Measurements from ENCODE around the gene PDE1A. TPM values are rescaled to one million over a fixed set of nuclear protein-coding genes. Genes with fewer than 3 reads are reported as not detected.

PDE1A gene
- total RNA-seq, 3 donors from 2014 or later (not counting 1 experiment from before 2014, with no cell fraction given) = not detected

GRCh38 chr2:182446087-182446486 is 19.3 kb upstream of the PDE1A start:
- no peak for DNase-seq
- no peak for TF ChIP-seq CTCF (IDR thresholded peaks at IDR 0.05)
- Histone ChIP-seq H3K4me1 (ENCODE audit: control insufficient read depth, insufficient read depth, low read length) (no peaks in the 10 kb centered on the region), H3K36me3 (ENCODE audit: control insufficient read depth, insufficient read depth, low read length) (no peaks in the 10 kb centered on the region), H3K27me3 (ENCODE audit: control insufficient read depth, insufficient read depth, low read length) (no peaks in the 10 kb centered on the region), H3K27ac (ENCODE audit: low read length) (no peak overlapping the region), H3K9me3 (ENCODE audit: control insufficient read depth, insufficient read depth, low read length) (no peaks in the 10 kb centered on the region), H3K4me3 (ENCODE audit: low read length) (no peak overlapping the region)
- H3K4me1 Mint-ChIP-seq = no peaks in the 10 kb centered on the region
- H3K27ac Mint-ChIP-seq = no peak overlapping the region
- intact Hi-C loops (cut with micrococcal nuclease) = no loop called here
- no peak for ATAC-seq
- peaks cover 9 to 11% of the 10 kb centered on the region in 2 donors for H3K9me3 Mint-ChIP-seq
- no peak overlapping the region for H3K4me3 Mint-ChIP-seq
- no peaks in the 10 kb centered on the region for H3K27me3 Mint-ChIP-seq (ENCODE audit: low read depth in 2 of 2)
- no peaks in the 10 kb centered on the region for H3K36me3 Mint-ChIP-seq

- ATAC-seq = no peak
- H3K36me3 Mint-ChIP-seq = no peaks in the 10 kb centered on the region
- H3K9me3 ChIP-seq (ENCODE audit: control insufficient read depth, insufficient read depth, low read length) = no peaks in the 10 kb centered on the region
- H3K36me3 ChIP-seq (ENCODE audit: control insufficient read depth, insufficient read depth, low read length) = no peaks in the 10 kb centered on the region
- no peak overlapping the region for H3K27ac Mint-ChIP-seq
- H3K27me3 ChIP-seq (ENCODE audit: control insufficient read depth, insufficient read depth, low read length) = no peaks in the 10 kb centered on the region
- 100% methylated on average over 1 of the region's 4 CpGs for WGBS (ENCODE audit: insufficient coverage)
- peaks cover 12 to 14% of the 10 kb centered on the region in 2 donors for H3K9me3 Mint-ChIP-seq
- H3K27me3 Mint-ChIP-seq (ENCODE audit: low read depth in 2 of 2) = no peaks in the 10 kb centered on the region
- no peaks in the 10 kb centered on the region for H3K4me1 Mint-ChIP-seq
- DNase-seq = no peak
- intact Hi-C loops (cut with micrococcal nuclease) = no loop called here
- TF ChIP-seq CTCF (IDR thresholded peaks at IDR 0.05) = no peak
- H3K27ac ChIP-seq (ENCODE audit: low read length) = no peak overlapping the region
- no peaks in the 10 kb centered on the region for H3K4me1 ChIP-seq (ENCODE audit: control insufficient read depth, insufficient read depth, low read length)
- no peak overlapping the region for H3K4me3 Mint-ChIP-seq
- H3K4me3 ChIP-seq (ENCODE audit: low read length) = no peak overlapping the region
These were observed 18.6 kb upstream of the PDE1A start for GRCh38 chr2:182445391-182445965.

GRCh38 chr2:182444806-182445205 is 18.0 kb upstream of the PDE1A start:
- H3K36me3 ChIP-seq (ENCODE audit: control insufficient read depth, insufficient read depth, low read length) = no peaks in the 10 kb centered on the region
- H3K4me3 ChIP-seq (ENCODE audit: low read length) = no peak overlapping the region
- H3K4me1 ChIP-seq (ENCODE audit: control insufficient read depth, insufficient read depth, low read length) = no peaks in the 10 kb centered on the region
- no peaks in the 10 kb centered on the region for H3K27me3 Mint-ChIP-seq (ENCODE audit: low read depth in 2 of 2)
- H3K9me3 Mint-ChIP-seq = peaks cover 11 to 12% of the 10 kb centered on the region in 2 donors
- no peaks in the 10 kb centered on the region for H3K36me3 Mint-ChIP-seq
- 100% methylated on average over 1 of the region's 2 CpGs for WGBS (ENCODE audit: insufficient coverage)
- no peak overlapping the region for H3K4me3 Mint-ChIP-seq
- no peaks in the 10 kb centered on the region for H3K4me1 Mint-ChIP-seq
- no peaks in the 10 kb centered on the region for H3K9me3 ChIP-seq (ENCODE audit: control insufficient read depth, insufficient read depth, low read length)
- TF ChIP-seq CTCF (IDR thresholded peaks at IDR 0.05) = no peak
- ATAC-seq (no peak), DNase-seq (no peak)
- H3K27ac ChIP-seq (ENCODE audit: low read length) = no peak overlapping the region
- intact Hi-C loops (cut with micrococcal nuclease) = no loop called here
- H3K27ac Mint-ChIP-seq = no peak overlapping the region
- no peaks in the 10 kb centered on the region for H3K27me3 ChIP-seq (ENCODE audit: control insufficient read depth, insufficient read depth, low read length)

- Histone ChIP-seq H3K4me3 (ENCODE audit: low read length) (no peak overlapping the region), H3K4me1 (ENCODE audit: control insufficient read depth, insufficient read depth, low read length) (no peaks in the 10 kb centered on the region), H3K9me3 (ENCODE audit: control insufficient read depth, insufficient read depth, low read length) (no peaks in the 10 kb centered on the region), H3K36me3 (ENCODE audit: control insufficient read depth, insufficient read depth, low read length) (no peaks in the 10 kb centered on the region), H3K27ac (ENCODE audit: low read length) (no peak overlapping the region), H3K27me3 (ENCODE audit: control insufficient read depth, insufficient read depth, low read length) (no peaks in the 10 kb centered on the region)
- H3K36me3 Mint-ChIP-seq = no peaks in the 10 kb centered on the region
- H3K27me3 Mint-ChIP-seq (ENCODE audit: low read depth in 2 of 2) = no peaks in the 10 kb centered on the region
- no peak overlapping the region for H3K27ac Mint-ChIP-seq
- intact Hi-C loops (cut with micrococcal nuclease) = no loop called here
- TF ChIP-seq CTCF (IDR thresholded peaks at IDR 0.05) = no peak
- ATAC-seq = no peak
- DNase-seq = no peak
- H3K9me3 Mint-ChIP-seq = peaks cover 13% of the 10 kb centered on the region in 2 donors
- no peak overlapping the region for H3K4me3 Mint-ChIP-seq
- no peaks in the 10 kb centered on the region for H3K4me1 Mint-ChIP-seq
These were observed 17.3 kb upstream of the PDE1A start for GRCh38 chr2:182444170-182444569.

Measured in natural killer cell (primary cell).